Stomach (tissue), 4 donors: ENCODE measurements around the gene ADAM19.

Source experiments
- CTCF ChIP-seq, 7 experiments: fragments of 450-650 bp in 4 of 7; fragments of 200-600 bp in 3 of 7; sonication (generic) in 3 of 7; IDR thresholded peaks; one replicate each; pipeline ENCODE4 v1.5.1; 2016 to 2019; ENCODE audit warnings: antibody characterized with exemption in 7 of 7, control low read depth in 2 of 7, mild to moderate bottlenecking in 1 of 7
- POLR2A ChIP-seq, 4 donors: fragments of 450-650 bp; IDR thresholded peaks; one replicate each; pipeline ENCODE4 v1.6.1; 2016; ENCODE audit warnings: antibody characterized with exemption in 4 of 4, control low read depth in 2 of 4, mild to moderate bottlenecking in 1 of 4, moderate library complexity in 1 of 4

- TF ChIP-seq POLR2A (IDR thresholded peaks at IDR 0.05) (no peak), CTCF (IDR thresholded peaks at IDR 0.05) (no peak)
Measured at GRCh38 chr5:157599565-157599964, 24.0 kb upstream of the ADAM19 start.
